Cardiac muscle cell (in vitro differentiated cells and primary cell): ENCODE results near the gene NUDT14. TPM values are rescaled to one million over a fixed set of nuclear protein-coding genes. Genes with fewer than 3 reads are reported as not detected.

Experiments
- DNase-seq, 2 donors: peaks; one replicate each; pipeline versions ENCODE4 v3.0.0 to v3.0.0-alpha.2; 2010 to 2017; ENCODE audit warnings: low read depth in 1 of 2, low spot score in 1 of 2
- H3K27ac ChIP-seq: fragments of 200-600 bp; sonication (generic); 2 replicates; pipeline ENCODE4 v1.5.1; 2016
- H3K27me3 ChIP-seq: fragments of 200-600 bp; sonication (generic); 2 replicates; pipeline ENCODE4 v1.6.0; 2016; ENCODE audit warnings: control low read depth
- H3K36me3 ChIP-seq: fragments of 200-600 bp; sonication (generic); 2 replicates; pipeline ENCODE4 v1.5.1; 2016; ENCODE audit warnings: control low read depth
- H3K4me1 ChIP-seq: fragments of 200-600 bp; sonication (generic); 2 replicates; pipeline ENCODE4 v1.8.1; 2017; ENCODE audit warnings: low read depth, mild to moderate bottlenecking, mixed run types
- H3K4me3 ChIP-seq: fragments of 200-600 bp; sonication (generic); 2 replicates; pipeline ENCODE4 v1.5.1; 2016; ENCODE audit warnings: mild to moderate bottlenecking
- H3K9me3 ChIP-seq: fragments of 200-600 bp; sonication (generic); 2 replicates; pipeline ENCODE4 v1.5.1; 2017; ENCODE audit warnings: low read depth, mild to moderate bottlenecking, control low read depth
- polyA plus RNA-seq: library from polyadenylated mRNA; unstranded; fragments of >200 nt; fragmentation: Nextera tagmentation; extraction: Ambion mirVana; gene quantifications from 2 replicates; pipeline ENCODE4 v1.2.1, GENCODE V29; 2016
- total RNA-seq: library from RNA; depleted of rRNA; stranded (reverse); fragments of >200 nt; gene quantifications from 2 replicates; pipeline ENCODE4 v1.2.3, GENCODE V29; 2016
- TF ChIP-seq, protein P1 (sequence below): IDR thresholded peaks from 2 replicates; pipeline ENCODE4 v1.5.1; 2012; ENCODE audit warnings: low read depth, mild to moderate bottlenecking, low read length

NUDT14 gene
- total and polyA plus RNA-seq, 2 experiments from 2014 or later, result 41.3 to 64.3 TPM

DNA sequence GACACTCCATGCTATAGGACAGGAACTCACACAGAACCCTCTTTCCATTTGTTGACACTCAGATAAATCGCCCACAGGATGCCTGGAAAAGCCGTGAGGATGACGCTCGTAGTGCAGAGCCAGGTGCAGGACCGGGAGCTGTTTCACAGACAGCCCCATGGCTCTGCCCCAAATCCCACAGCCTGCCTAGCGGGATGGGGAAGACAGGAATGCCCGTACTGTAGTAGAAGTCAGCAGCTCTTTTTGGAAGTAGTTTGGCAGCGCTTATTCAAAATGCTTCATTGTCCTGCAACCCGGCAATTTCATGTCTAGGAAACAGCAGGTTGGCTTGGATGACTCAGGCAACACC lies 54.2 kb downstream of the NUDT14 start:
- H3K27me3 ChIP-seq, result peaks cover 4% of the 10 kb centered on the region
- no peak for DNase-seq
- H3K9me3 ChIP-seq, result peaks cover 2% of the 10 kb centered on the region
- H3K4me1 ChIP-seq, result no peaks in the 10 kb centered on the region
- H3K4me3 ChIP-seq, result no peak overlapping the region
- TF ChIP-seq, protein P1, sequence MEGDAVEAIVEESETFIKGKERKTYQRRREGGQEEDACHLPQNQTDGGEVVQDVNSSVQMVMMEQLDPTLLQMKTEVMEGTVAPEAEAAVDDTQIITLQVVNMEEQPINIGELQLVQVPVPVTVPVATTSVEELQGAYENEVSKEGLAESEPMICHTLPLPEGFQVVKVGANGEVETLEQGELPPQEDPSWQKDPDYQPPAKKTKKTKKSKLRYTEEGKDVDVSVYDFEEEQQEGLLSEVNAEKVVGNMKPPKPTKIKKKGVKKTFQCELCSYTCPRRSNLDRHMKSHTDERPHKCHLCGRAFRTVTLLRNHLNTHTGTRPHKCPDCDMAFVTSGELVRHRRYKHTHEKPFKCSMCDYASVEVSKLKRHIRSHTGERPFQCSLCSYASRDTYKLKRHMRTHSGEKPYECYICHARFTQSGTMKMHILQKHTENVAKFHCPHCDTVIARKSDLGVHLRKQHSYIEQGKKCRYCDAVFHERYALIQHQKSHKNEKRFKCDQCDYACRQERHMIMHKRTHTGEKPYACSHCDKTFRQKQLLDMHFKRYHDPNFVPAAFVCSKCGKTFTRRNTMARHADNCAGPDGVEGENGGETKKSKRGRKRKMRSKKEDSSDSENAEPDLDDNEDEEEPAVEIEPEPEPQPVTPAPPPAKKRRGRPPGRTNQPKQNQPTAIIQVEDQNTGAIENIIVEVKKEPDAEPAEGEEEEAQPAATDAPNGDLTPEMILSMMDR, result no peak
- H3K27ac ChIP-seq, result no peak overlapping the region
- no peaks in the 10 kb centered on the region for H3K36me3 ChIP-seq

DNA sequence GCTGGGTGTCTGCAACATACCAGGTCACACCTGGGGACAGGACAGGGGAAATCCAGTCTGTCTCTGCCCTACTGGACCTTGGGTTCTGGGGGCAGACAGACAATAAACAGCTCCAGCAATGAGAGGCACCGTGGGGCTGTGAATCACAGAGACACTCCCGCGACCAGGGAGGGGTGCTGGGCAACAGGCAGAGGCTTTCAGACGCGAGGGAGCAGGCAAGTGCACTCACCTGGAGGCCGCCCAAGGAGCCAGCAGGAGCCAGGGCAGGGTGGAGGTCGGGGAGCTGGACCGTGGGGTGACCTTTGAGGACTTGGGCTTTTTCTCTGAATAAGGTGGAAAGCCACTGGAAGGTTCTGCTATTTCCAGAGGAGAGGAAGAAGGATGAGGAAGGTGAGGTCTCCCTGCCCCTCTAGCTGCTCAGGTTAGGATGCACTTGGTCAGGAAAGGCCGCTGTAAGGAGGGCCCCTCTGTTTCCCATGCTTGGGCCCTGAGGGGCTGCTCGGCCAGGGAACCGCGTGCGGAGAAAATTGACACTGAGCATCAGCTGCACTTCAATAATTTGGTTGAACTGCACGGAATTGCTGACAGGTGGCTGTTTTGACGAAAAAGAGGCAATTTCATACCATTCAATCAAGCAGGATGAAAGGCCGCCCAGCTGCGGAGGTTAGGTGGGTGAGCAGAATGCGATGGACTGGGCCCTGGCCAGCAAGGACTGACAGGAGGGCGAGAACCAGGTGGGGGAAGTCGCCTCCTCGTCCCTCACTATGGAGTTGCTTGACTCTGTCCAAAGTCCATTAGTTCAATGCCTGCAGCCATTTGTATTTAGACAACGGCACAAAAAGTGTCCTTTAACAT lies 54.8 kb downstream of the NUDT14 start:
- Histone ChIP-seq H3K27ac (no peak overlapping the region), H3K36me3 (no peaks in the 10 kb centered on the region), H3K27me3 (peaks cover 4% of the 10 kb centered on the region), H3K9me3 (peaks cover under 1% of the 10 kb centered on the region), H3K4me1 (no peaks in the 10 kb centered on the region), H3K4me3 (no peak overlapping the region)
- DNase-seq, result no peak
- TF ChIP-seq, protein P1, result no peak

DNA sequence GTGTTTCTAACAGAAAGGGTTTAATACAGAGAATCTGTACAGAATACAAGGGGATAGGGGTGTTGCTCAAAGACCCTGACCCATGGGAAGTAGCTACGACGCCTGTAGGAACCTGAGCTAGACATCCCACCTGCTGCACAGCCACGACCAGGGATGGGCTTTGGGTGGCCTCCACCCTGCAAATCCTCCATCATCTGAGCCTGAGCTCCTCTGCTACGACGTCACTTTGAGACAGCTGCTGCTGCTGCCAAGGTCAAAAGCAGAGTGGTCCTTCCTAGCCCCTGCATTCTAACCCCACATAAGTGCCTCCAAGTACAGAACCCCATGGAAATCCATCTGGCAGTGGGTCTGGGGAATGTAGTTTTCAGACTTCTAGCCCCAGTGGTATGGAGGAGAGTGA lies 56.3 kb downstream of the NUDT14 start:
- no peaks in the 10 kb centered on the region for H3K9me3 ChIP-seq
- TF ChIP-seq, protein P1, result no peak
- no peak for DNase-seq
- no peak overlapping the region for H3K4me3 ChIP-seq
- H3K27me3 ChIP-seq, result peaks cover 4% of the 10 kb centered on the region
- H3K27ac ChIP-seq, result no peak overlapping the region
- H3K4me1 ChIP-seq, result no peaks in the 10 kb centered on the region
- no peaks in the 10 kb centered on the region for H3K36me3 ChIP-seq

DNA sequence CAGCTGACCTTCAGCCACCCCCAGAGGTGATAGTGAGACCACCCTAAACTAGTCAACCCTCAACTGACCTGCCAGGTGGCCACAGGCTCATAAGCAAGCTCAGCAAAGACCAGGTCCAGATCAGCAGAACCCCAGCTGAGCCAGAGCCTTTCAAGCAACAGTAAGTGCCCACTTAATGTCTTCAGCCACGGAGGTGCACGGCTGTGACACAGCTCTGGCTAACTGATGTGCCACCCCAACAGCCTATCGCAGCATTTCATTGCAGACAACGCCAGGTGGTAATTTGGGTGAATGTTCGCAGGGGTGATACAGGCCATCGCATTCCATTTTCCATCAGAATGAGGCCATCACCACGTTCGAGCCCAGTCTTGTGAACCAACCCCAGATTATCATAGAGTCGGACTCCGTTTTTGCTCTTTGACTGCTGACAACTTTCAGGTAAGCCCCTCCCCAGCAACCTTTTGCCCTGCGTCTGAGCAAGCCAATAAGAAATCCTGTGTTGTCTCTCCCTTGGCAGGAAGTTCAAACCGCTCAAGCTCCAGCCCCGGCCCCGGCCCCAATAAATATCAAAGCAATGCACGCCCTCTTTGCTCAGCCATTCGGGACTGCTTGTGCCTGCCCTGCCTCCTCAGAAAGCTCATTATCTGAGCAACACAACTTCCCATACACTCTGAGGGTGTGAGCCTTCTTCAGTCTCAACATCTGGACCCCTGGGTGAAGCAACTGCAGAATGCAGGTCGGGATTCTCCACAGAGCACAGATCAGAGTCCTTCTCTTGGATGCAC lies 56.9 kb downstream of the NUDT14 start:
- H3K4me3 ChIP-seq, result no peak overlapping the region
- H3K36me3 ChIP-seq, result no peaks in the 10 kb centered on the region
- H3K9me3 ChIP-seq, result no peaks in the 10 kb centered on the region
- no peaks in the 10 kb centered on the region for H3K4me1 ChIP-seq
- no peak overlapping the region for H3K27ac ChIP-seq
- no peak for DNase-seq
- H3K27me3 ChIP-seq, result peaks cover 4% of the 10 kb centered on the region
- TF ChIP-seq, protein P1, result no peak

DNA sequence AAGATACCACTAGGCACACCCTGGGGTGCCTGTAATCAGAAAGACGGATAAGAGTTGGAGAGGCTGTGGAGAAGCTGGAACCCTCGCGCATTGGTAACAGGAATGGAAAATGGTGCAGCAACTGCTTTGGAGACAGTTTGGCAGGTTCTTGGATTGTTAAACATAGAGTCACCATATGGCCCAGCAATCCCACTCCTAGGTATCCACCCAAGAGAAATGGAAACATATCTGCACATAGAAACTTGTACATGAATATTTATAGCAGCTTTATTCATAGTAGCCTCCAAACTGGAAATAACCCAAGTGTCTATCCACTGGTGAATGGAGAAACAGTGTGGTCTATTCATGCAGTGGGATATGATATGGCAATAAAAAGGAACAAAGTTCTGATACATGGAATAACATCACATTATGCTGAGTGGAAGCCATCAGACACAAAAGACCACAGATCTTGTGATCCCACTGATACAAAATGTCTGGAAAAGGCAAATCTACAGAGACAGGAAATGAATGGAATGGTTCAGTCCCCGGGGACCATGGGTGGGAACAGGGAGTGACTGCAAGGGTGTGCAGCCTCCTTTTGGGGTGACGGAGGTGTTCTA lies 57.9 kb downstream of the NUDT14 start:
- TF ChIP-seq, protein P1, result no peak
- Histone ChIP-seq H3K4me1 (no peaks in the 10 kb centered on the region), H3K27me3 (peaks cover 4% of the 10 kb centered on the region), H3K27ac (no peak overlapping the region), H3K9me3 (no peaks in the 10 kb centered on the region), H3K36me3 (no peaks in the 10 kb centered on the region), H3K4me3 (no peak overlapping the region)
- no peak for DNase-seq

Other genes with a start within 250 kb of the NUDT14 start
- 59.3 and 78.0 TPM in 2 replicates for gene AHNAK2, start 202.9 kb downstream of the NUDT14 start, total RNA-seq
- gene AHNAK2, start 202.9 kb downstream of the NUDT14 start, polyA plus RNA-seq, result 17.8 and 18.8 TPM in 2 replicates
- gene CLBA1, start 195.5 kb downstream of the NUDT14 start, total RNA-seq, result 15.5 and 20.9 TPM in 2 replicates
- 13.4 and 20.4 TPM in 2 replicates for gene CLBA1, start 195.5 kb downstream of the NUDT14 start, polyA plus RNA-seq
- gene CDCA4, start 160.2 kb downstream of the NUDT14 start, total RNA-seq, result 36.7 and 47.7 TPM in 2 replicates
- 34.5 and 46.0 TPM in 2 replicates for gene CDCA4, start 160.2 kb downstream of the NUDT14 start, polyA plus RNA-seq
- 1.2 and 2.0 TPM in 2 replicates for gene GPR132, start 115.9 kb downstream of the NUDT14 start, total RNA-seq
- gene GPR132, start 115.9 kb downstream of the NUDT14 start, polyA plus RNA-seq, result 1.0 TPM in 2 replicates
- 23.1 and 30.7 TPM in 2 replicates for gene JAG2, start 12.5 kb downstream of the NUDT14 start, total RNA-seq
- gene JAG2, start 12.5 kb downstream of the NUDT14 start, polyA plus RNA-seq, result 12.4 and 21.1 TPM in 2 replicates
- gene BTBD6, start 67.2 kb upstream of the NUDT14 start, total RNA-seq, result 19.2 and 20.9 TPM in 2 replicates
- gene BTBD6, start 67.2 kb upstream of the NUDT14 start, polyA plus RNA-seq, result 14.4 and 20.3 TPM in 2 replicates
- gene BRF1, start 119.7 kb upstream of the NUDT14 start, total RNA-seq, result 43.9 and 82.2 TPM in 2 replicates
- gene BRF1, start 119.7 kb upstream of the NUDT14 start, polyA plus RNA-seq, result 22.2 and 26.6 TPM in 2 replicates
- gene PACS2, start 133.4 kb upstream of the NUDT14 start, total RNA-seq, result 96.3 and 144 TPM in 2 replicates
- 66.1 and 79.1 TPM in 2 replicates for gene PACS2, start 133.4 kb upstream of the NUDT14 start, polyA plus RNA-seq
- gene TEX22, start 217.2 kb upstream of the NUDT14 start, total RNA-seq, result 2.5 and 3.7 TPM in 2 replicates
- gene TEX22, start 217.2 kb upstream of the NUDT14 start, polyA plus RNA-seq, result 3.0 and 4.1 TPM in 2 replicates
- 136 and 208 TPM in 2 replicates for gene MTA1, start 238.5 kb upstream of the NUDT14 start, total RNA-seq
- gene MTA1, start 238.5 kb upstream of the NUDT14 start, polyA plus RNA-seq, result 110 and 149 TPM in 2 replicates